ENCODE measurements around the gene KRT4.

DNA sequence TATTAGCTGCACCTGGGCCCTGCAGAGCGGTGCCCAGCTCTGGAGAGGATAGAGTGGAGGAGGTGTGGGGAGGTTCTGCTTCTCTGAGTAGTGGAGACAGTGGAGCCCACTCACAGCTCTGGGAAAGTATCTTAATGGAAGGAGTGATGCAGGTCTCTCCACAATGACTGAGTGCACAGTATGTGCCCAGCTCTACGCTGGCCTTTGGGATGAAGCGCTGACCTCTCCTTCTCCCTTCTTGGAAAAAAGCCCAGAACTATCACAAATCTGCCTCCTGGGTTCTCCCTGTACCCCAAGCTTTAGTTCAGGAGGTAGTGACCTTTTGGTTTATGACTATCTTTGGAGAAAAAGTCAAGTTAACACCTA, 17.5 kb downstream of the KRT4 start:
- TF ChIP-seq, protein P1, sequence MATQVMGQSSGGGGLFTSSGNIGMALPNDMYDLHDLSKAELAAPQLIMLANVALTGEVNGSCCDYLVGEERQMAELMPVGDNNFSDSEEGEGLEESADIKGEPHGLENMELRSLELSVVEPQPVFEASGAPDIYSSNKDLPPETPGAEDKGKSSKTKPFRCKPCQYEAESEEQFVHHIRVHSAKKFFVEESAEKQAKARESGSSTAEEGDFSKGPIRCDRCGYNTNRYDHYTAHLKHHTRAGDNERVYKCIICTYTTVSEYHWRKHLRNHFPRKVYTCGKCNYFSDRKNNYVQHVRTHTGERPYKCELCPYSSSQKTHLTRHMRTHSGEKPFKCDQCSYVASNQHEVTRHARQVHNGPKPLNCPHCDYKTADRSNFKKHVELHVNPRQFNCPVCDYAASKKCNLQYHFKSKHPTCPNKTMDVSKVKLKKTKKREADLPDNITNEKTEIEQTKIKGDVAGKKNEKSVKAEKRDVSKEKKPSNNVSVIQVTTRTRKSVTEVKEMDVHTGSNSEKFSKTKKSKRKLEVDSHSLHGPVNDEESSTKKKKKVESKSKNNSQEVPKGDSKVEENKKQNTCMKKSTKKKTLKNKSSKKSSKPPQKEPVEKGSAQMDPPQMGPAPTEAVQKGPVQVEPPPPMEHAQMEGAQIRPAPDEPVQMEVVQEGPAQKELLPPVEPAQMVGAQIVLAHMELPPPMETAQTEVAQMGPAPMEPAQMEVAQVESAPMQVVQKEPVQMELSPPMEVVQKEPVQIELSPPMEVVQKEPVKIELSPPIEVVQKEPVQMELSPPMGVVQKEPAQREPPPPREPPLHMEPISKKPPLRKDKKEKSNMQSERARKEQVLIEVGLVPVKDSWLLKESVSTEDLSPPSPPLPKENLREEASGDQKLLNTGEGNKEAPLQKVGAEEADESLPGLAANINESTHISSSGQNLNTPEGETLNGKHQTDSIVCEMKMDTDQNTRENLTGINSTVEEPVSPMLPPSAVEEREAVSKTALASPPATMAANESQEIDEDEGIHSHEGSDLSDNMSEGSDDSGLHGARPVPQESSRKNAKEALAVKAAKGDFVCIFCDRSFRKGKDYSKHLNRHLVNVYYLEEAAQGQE (IDR thresholded peaks at IDR 0.05; ENCODE audit: low read depth), result no peak
- TF ChIP-seq EP300 (IDR thresholded peaks at IDR 0.05; ENCODE audit: borderline replicate concordance), result no peak
- no peak for TF ChIP-seq RAD21 (IDR thresholded peaks at IDR 0.05; ENCODE audit: low read depth)
- TF ChIP-seq CREB1 (IDR thresholded peaks at IDR 0.05; ENCODE audit: low read depth), result no peak
- TF ChIP-seq YY1 (IDR thresholded peaks at IDR 0.05; ENCODE audit: low read depth), result no peak
- no peak for TF ChIP-seq EGR1 (IDR thresholded peaks at IDR 0.05)

All from Ishikawa (cell line).